ENCODE measurements around the gene TMEM151B. TPM values are rescaled to one million over a fixed set of nuclear protein-coding genes. Genes with fewer than 3 reads are reported as not detected.

TMEM151B gene
- polyA plus RNA-seq, 1 of the 3 experiments (the other 2 are of a cell fraction), result 0.05 TPM

GRCh38 chr6:44260011-44260410, 10.2 kb upstream of the TMEM151B start:
- Histone ChIP-seq H3K9me2 (no peaks in the 10 kb centered on the region), H3K4me3 (ENCODE audit: low read depth in 2 of 2, low read length in 1 of 2) (no peak overlapping the region), H4K20me1 (ENCODE audit: insufficient read depth) (peaks cover 17% of the 10 kb centered on the region), H3K9ac (no peak overlapping the region), H3K79me2 (ENCODE audit: insufficient read depth) (peaks cover 38% of the 10 kb centered on the region), H3K36me3 (replicated peaks in 1 of 2; ENCODE audit: control insufficient read depth in 1 of 2, insufficient read depth in 2 of 2, low read length in 1 of 2) (peaks cover 0 to 18% of the 10 kb centered on the region in 2 experiments), H3K27me3 (ENCODE audit: insufficient read depth) (no peaks in the 10 kb centered on the region), H2AFZ (ENCODE audit: low read depth) (no peak overlapping the region), H3F3A (replicated peaks; ENCODE audit: insufficient read depth) (peaks cover 15% of the 10 kb centered on the region), H3K27ac (ENCODE audit: low read depth in 2 of 2, low read length in 1 of 2) (no peak overlapping the region), H3K4me1 (ENCODE audit: control insufficient read depth in 1 of 2, insufficient read depth in 2 of 2, low read depth in 1 of 2, low read length in 1 of 2) (peaks cover 13 to 47% of the 10 kb centered on the region in 2 experiments; a peak in 2 of 4 replicates), H3K9me3 (no peaks in the 10 kb centered on the region), H3K4me2 (no peak overlapping the region)
- WGBS (ENCODE audit: low lambda C conversion rate), result 100% methylated on average over 3 of the region's 8 CpGs
- ChIA-PET POLR2A (interaction anchor here (0.5 kb wide), 1 partner anchor 38 kb away, joined by 3 read pairs; no protein-coding TSS in a partner anchor), CTCF (interaction anchor here (1.0 to 1.2 kb wide), 2 partner anchors 78 to 88 kb away, joined by 3 read pairs; no protein-coding TSS in a partner anchor)
- DNase-seq, result no peak
- TF ChIP-seq POLR2AphosphoS5 (IDR thresholded peaks at IDR 0.05; ENCODE audit: low read depth, low read length) (no peak), FOSL2 (IDR thresholded peaks at IDR 0.05; ENCODE audit: borderline replicate concordance, low read depth) (no peak), USF1 (IDR thresholded peaks at IDR 0.05; ENCODE audit: borderline replicate concordance, low read depth) (no peak), FOXM1 (IDR thresholded peaks at IDR 0.05; ENCODE audit: low read depth) (no peak), JUND (IDR thresholded peaks at IDR 0.05) (no peak), GABPA (IDR thresholded peaks at IDR 0.05; ENCODE audit: low read depth) (no peak), REST (IDR thresholded peaks at IDR 0.05; ENCODE audit: low read depth, low read length) (no peak), SIN3A (IDR thresholded peaks at IDR 0.05; ENCODE audit: borderline replicate concordance, low read depth, low read length) (no peak), NFIC (IDR thresholded peaks at IDR 0.05; ENCODE audit: borderline replicate concordance) (no peak), ZBTB33 (IDR thresholded peaks at IDR 0.05; ENCODE audit: borderline replicate concordance, low read depth) (no peak), RFX5 (IDR thresholded peaks at IDR 0.05; ENCODE audit: low read length) (no peak), EZH2phosphoT487 (IDR thresholded peaks at IDR 0.05; ENCODE audit: borderline replicate concordance, low read depth) (no peak), EP300 (IDR thresholded peaks at IDR 0.05; ENCODE audit: borderline replicate concordance in 1 of 2, low read depth in 1 of 2, low read length in 1 of 2) (no peak)
